ENCODE measurements around the gene KIF17.

Gene KIF17

DNA sequence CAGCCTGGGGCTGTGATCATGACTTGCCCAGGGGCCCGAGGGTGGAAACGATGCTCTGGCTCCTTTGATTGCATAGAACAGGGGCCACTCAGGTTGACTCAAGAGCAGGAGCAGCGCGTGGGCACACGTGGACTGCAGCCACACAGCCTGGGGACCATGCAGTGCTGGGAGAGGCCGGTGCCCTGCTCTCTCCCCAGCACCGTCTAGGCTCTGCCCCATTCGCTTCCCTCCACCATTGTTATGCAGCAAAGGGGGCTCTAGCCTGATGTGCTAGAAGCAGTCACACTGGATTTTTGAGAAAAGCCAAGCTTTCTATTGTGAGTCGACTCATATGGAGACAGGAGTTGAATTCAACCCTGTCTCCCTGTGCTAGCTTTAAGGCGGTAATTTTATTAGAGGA, 75.8 kb downstream of the KIF17 start:
- no peak overlapping the region for H3K4me3 ChIP-seq (ENCODE audit: low read depth, low read length)
- TF ChIP-seq, protein P1, sequence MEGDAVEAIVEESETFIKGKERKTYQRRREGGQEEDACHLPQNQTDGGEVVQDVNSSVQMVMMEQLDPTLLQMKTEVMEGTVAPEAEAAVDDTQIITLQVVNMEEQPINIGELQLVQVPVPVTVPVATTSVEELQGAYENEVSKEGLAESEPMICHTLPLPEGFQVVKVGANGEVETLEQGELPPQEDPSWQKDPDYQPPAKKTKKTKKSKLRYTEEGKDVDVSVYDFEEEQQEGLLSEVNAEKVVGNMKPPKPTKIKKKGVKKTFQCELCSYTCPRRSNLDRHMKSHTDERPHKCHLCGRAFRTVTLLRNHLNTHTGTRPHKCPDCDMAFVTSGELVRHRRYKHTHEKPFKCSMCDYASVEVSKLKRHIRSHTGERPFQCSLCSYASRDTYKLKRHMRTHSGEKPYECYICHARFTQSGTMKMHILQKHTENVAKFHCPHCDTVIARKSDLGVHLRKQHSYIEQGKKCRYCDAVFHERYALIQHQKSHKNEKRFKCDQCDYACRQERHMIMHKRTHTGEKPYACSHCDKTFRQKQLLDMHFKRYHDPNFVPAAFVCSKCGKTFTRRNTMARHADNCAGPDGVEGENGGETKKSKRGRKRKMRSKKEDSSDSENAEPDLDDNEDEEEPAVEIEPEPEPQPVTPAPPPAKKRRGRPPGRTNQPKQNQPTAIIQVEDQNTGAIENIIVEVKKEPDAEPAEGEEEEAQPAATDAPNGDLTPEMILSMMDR (IDR thresholded peaks at IDR 0.05; ENCODE audit: low read depth, low read length): no peak

DNA sequence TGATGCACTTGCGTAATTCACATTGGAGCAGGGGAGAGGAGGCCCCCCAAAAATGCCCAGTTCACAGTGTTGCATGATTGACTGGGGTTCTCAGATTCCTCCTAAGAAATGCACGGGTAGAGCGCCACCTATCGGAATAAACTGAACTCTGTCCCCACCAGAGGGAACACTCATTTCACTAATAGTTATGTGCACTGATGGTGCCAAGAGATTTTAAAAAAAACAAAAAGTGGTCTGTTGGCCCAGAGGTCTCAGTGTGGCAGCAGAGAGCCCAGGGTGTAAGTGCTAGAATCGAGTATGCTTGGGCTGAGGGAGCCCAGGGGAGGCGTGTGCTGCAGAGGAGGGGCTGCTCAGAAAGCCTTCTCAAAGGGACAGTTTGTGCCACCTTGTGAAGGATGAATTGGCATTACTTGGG, 77.6 kb downstream of the KIF17 start:
- TF ChIP-seq, protein P1 (IDR thresholded peaks at IDR 0.05; ENCODE audit: low read depth, low read length): peak; percentile 68
- no peak overlapping the region for H3K4me3 ChIP-seq (ENCODE audit: low read depth, low read length)

GRCh38 chr1:20636785-20637347, 80.9 kb downstream of the KIF17 start:
- H3K4me3 ChIP-seq (ENCODE audit: low read depth, low read length): no peak overlapping the region
- TF ChIP-seq, protein P1 (IDR thresholded peaks at IDR 0.05; ENCODE audit: low read depth, low read length): no peak

DNA sequence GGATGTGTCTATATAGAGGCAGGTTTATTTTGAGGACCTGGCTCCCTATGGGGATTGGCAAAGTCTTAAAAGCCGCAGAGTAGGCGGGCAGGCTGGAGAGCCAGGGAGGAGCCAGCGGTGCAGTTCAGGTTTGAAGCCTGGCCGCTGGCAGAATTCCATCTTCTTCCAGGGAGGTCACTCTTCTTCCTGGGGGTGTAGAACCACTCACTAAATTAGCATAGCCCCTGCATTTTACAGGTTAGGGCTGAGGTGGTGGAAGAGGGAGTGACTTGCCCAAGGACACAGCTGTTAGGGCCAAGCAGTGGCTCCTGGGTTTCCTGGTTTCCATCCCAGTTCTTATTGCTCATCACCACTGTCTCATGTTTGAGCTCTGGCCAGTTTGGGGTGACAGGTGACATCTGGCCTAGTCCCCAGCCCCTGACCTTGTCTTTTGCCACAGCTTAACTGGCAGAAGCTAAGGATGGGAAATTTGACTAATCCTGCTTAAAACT, 83.2 kb downstream of the KIF17 start:
- peak overlapping the region; percentile 84 for H3K4me3 ChIP-seq (ENCODE audit: low read depth, low read length)
- TF ChIP-seq, protein P1 (IDR thresholded peaks at IDR 0.05; ENCODE audit: low read depth, low read length): no peak

DNA sequence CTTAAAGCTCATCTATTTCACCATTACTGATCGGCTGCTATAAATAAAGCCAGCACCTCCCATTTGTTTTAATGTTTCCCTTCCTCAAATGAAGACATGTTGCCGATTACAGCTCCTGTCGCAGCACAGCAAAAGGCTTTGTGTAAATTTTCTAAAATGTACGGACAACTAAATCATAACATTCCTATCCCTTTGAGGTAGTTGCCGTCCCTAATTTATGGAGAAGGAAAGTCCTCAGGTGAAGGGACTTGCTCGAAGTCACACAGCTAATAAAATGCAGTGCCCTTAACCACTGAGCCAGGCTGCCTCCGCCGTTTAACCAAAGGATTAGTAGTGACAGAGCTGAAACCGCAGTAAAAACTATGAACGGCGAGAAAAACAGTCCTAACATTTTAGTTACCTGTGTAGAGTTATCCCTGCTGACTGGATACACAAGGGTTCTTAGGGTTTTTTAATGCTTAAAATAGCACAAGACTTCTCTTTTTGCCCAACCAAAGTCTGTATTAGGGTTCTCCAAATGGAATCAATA, 83.7 kb downstream of the KIF17 start:
- TF ChIP-seq, protein P1 (IDR thresholded peaks at IDR 0.05; ENCODE audit: low read depth, low read length): no peak
- H3K4me3 ChIP-seq (ENCODE audit: low read depth, low read length): peak overlapping the region; percentile 84

DNA sequence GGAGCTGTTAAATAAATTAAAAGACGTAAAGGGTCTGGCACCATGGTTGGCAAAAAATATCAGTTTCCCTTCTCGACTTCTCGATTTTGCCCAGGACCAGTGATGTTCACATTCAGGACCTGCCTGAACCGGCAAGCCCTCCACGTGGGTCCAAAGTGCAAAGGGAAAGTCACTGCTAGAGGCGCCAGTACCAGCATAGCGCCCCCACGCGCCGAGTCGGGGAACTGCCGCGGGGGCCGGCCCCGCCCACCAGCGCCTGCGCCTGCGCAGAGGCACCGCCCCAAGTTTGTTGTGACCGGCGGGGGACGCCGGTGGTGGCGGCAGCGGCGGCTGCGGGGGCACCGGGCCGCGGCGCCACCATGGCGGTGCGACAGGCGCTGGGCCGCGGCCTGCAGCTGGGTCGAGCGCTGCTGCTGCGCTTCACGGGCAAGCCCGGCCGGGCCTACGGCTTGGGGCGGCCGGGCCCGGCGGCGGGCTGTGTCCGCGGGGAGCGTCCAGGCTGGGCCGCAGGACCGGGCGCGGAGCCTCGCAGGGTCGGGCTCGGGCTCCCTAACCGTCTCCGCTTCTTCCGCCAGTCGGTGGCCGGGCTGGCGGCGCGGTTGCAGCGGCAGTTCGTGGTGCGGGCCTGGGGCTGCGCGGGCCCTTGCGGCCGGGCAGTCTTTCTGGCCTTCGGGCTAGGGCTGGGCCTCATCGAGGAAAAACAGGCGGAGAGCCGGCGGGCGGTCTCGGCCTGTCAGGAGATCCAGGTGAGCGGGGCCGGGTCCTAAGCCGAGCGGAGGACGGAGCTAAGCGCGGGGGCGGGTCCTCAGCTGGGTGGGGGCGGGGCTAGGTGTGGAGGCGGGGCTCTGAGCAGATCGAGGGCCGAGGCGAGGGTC, 84.4 kb downstream of the KIF17 start, which contains the start of gene PINK1:
PINK1 (plus strand) TSS at position 269 of the 875 bp plus-strand sequence; CDS start at position 360, 91 bp downstream.
- TF ChIP-seq, protein P1 (IDR thresholded peaks at IDR 0.05; ENCODE audit: low read depth, low read length): peak; percentile 98
- peak within 1 kb of the TSS; percentile 84 for H3K4me3 ChIP-seq (ENCODE audit: low read depth, low read length)
